GM21786 (cell line): ENCODE results near the gene CDHR5.
A peak's percentile ranks its signal among the peaks of the same experiment; 100 is the strongest.

Experiments used
- ATAC-seq: cut with Tn5 transposase; IDR thresholded peaks from one replicate; pipeline ENCODE4 v1.9.1; 2021; ENCODE audit not compliant: unreplicated experiment

Gene CDHR5

DNA sequence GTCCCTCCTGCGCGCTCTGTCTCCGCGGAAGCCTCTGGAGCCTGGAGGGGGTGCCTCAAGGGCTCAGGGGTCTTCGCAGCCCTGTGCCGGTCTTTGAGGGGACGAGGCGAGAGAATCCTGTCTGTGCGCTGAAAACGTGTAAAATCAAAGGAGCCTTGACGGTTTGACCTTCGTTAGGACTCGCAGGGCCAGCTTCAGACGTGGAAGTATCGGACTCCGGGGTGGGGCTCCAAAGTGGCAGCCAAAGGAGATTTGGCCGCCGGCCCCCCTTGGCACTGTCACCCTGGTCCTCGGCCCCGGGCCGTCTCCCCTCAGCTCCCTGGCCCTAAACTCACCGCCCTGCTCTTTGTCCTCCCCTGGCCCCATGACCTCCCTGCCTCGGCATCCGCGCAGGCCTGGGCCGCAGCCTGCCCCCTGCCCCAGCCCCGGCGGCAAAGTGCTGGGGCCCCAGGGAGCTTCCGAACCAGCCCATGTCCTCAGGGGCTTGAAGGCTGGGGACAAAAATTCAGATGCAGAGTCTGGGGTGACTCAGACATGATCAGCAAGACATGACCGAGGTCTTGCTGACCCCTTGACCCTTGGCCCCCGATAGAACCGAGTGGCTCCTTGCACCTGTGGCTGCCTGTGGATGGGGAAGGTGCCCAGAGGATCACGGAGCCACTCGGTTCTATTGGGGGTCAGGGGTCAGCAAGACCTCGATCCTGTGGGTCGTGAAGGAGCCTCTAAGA is 55.4 kb downstream of the CDHR5 start:
- no peak for ATAC-seq

DNA sequence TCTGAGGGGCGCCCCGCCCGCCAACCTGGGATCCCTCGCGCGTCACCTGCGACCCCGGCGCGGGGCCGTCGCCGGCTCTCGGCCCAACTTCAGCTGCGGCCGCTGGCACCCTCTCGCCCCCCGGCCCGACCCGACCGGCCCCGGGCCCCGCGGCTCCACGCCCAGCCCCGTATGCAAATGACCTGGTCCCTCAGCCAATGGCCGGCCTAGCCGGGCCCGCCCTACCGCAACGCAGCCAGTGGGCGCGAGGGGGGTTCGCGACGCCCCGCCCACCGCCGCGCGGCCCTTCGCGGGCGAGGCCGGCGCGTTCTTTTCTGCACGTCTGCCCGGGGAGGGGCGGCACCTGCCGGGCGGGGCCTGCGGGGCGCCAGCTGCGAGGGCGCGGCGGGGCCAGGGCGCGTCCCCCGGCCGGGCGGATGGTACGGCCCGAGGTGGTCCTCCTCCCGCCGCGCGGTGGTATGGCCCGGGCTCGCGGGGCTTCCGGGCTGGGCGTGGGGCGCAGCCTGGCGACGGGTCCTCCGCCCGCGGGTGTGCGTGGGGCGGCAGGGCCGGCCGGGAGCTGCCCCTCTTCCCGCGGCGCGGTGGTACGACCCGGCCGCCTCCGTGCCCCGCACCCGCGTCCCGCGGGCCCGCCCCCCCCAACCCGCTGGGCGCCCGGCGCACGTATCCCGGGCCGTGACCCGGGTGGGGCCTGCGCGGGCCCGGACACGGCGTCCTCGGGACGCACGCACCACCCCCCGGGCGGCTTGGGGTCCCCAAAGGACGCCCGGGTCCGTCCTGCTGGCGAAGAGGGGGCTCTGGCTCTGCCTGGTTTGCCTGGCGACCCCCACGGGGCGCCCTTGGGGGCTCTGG is 56.2 kb downstream of the CDHR5 start:
- ATAC-seq = peak; percentile 92

DNA sequence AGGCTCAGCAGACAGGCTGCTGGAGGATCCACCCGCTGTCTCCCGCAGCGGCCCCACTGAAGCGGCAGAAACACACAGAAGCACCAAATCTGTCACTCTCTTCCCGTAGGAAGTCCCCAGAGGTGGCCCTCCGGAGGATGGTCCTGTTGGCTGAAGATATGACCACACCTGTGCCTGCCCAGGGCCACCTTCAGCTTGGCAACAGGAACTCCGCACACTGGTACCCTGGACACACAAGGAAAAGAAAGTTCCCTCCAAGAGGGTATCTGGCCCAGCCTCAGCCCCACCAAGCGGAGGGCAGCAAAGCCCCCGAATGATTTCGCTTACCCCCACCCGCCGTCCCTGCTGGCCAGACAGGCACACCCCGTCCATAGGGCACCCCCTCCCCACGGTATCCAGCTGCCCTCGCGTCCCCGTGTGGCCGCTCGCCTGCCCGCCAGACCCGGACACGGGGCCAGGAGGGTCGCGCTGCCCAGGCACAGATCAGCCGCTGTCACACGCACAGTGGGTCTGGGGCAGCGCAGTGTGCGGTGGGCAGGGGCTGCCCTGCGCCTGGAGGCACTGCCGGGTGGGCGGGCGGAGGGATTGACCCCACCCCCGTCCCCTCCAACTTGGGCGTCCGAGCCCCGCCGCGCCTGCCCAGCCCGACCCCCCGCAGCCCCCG is 57.0 kb downstream of the CDHR5 start:
- ATAC-seq = no peak

DNA sequence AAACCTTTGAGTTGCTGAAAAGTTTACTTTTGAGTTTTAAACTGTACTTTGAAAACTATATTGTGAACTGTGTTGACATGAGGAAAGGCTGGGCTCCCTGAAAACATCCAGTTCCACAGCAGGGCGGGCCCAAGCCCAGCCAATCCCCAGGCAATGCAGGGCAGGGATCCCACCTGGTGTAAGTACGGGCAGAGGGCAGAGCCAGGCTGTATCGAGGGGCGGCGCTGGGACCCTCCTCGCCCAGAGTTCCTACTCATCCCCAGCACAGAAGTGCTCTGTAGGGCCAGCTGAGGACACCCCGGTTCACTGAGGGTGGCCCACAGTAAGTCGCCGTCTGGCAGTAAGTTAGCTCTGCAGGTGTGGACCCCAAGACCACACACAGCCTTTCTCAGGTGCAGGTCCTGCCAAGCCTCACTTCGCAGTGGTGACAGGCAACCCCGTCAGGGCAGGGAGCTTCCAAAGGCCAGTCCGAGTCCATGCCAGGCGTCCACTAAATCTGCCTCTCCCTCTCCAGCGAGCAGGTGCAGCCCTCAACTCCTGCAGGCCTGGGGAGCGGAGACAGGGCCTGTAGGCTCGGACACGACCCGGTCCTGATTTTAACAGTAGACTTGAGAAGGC is 57.6 kb downstream of the CDHR5 start:
- ATAC-seq = no peak
